ENCODE results near the gene TRIM8.
"Not testable (repeated sequence)": the region's sequence is repeated elsewhere in the genome, so short reads cannot be mapped to it uniquely, and the experiment has no call there.

TRIM8 gene

DNA sequence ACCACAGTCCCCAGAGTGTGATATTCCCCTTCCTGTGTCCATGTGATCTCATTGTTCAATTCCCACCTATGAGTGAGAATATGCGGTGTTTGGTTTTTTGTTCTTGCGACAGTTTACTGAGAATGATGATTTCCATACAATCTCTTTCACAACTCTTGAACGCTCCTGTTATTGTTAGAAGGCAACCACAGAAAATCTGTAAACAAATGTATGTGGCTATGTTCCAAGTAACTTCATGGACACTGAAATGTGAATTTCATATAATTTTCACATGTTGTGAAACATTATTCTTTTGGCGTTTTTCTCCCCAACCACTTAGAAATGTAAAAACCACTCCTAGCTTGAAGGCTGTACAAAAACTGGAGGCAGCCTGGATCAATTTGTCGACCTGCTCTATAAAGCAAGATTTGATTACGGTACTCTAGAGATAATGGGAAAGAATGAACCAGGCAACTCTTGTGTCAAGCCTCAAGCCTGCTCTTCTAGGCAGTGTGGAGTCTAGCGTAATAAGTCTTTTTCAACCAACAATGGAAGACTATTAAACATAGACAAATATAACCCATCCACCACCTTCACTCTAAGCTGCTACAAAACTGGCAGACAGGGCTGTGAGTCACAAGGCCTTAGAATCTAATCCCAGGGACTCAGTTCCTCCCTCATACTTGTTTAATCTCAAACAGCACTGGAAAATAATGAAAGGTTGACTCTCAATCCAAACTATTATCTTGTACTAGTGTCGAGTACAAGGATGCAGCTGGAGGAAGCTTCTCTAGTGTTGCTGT lies 47.2 kb downstream of the TRIM8 start:
- H3K4me3 ChIP-seq (ENCODE audit: low read length), result no peak overlapping the region

DNA sequence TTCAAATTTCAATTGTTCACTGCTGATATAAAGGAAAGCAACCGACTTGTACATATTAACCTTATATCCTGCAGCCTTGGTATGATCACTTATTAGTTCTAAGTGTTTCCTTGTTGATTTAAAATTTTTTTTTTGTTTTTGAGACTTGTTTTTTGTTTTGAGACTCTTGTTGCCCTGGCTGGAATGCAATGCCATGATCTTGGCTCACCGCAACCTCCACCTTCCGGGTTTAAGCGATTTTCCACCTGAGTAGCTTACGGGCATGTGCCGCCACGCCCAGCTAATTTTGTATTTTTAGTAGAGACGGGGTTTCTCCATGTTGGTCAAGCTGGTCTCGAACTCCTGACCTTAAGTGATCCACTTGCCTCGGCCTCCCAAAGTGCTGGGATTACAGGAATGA lies 51.1 kb downstream of the TRIM8 start:
- not testable (repeated sequence) for H3K4me3 ChIP-seq (ENCODE audit: low read length); H3K27me3 ChIP-seq (replicated peaks; ENCODE audit: control insufficient read depth, insufficient read depth, low read length); H3K4me1 ChIP-seq (ENCODE audit: control insufficient read depth, insufficient read depth, low read length); H3K9me3 ChIP-seq (ENCODE audit: control insufficient read depth, low read length); DNase-seq (ENCODE audit: low read depth); H3K9ac ChIP-seq (ENCODE audit: low read length)
- H3K36me3 ChIP-seq (ENCODE audit: control insufficient read depth, insufficient read depth, low read length, severe bottlenecking), result peaks cover 13% of the 10 kb centered on the region

More for the DNA sequence above, 47.2 kb downstream of the TRIM8 start:
- peaks cover under 1% of the 10 kb centered on the region for H3K36me3 ChIP-seq (ENCODE audit: control insufficient read depth, insufficient read depth, low read length, severe bottlenecking)
- no peak overlapping the region for H3K9ac ChIP-seq (ENCODE audit: low read length)
- no peaks in the 10 kb centered on the region for H3K9me3 ChIP-seq (ENCODE audit: control insufficient read depth, low read length)
- DNase-seq (ENCODE audit: low read depth), result peak; percentile 82
- no peaks in the 10 kb centered on the region for H3K27me3 ChIP-seq (replicated peaks; ENCODE audit: control insufficient read depth, insufficient read depth, low read length)
- peaks cover 8% of the 10 kb centered on the region for H3K4me1 ChIP-seq (ENCODE audit: control insufficient read depth, insufficient read depth, low read length)

DNA sequence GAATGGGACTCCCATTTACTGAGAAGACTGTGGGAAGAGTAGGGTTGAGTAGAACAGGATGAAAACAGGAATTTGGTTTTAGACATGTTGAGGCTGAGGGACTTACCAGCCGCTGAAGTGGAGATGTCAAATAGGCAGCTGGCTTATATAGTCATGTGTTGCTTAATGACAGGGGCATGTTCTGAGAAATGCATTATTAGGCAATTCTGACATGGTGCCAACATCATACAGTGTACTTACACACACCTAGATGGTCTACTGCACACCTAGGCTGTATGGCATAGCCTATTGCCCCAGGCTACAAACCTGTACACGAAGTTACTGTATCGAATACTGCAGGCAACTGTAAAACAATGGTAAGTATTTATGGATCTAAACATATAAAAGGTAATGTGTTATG lies 52.5 kb downstream of the TRIM8 start:
- no peak overlapping the region for H3K4me3 ChIP-seq (ENCODE audit: low read length)
- no peak for DNase-seq (ENCODE audit: low read depth)
- H3K27me3 ChIP-seq (replicated peaks; ENCODE audit: control insufficient read depth, insufficient read depth, low read length), result no peaks in the 10 kb centered on the region
- no peak overlapping the region for H3K9ac ChIP-seq (ENCODE audit: low read length)
- peaks cover 13% of the 10 kb centered on the region for H3K36me3 ChIP-seq (ENCODE audit: control insufficient read depth, insufficient read depth, low read length, severe bottlenecking)
- no peaks in the 10 kb centered on the region for H3K9me3 ChIP-seq (ENCODE audit: control insufficient read depth, low read length)
- peaks cover 4% of the 10 kb centered on the region for H3K4me1 ChIP-seq (ENCODE audit: control insufficient read depth, insufficient read depth, low read length)

DNA sequence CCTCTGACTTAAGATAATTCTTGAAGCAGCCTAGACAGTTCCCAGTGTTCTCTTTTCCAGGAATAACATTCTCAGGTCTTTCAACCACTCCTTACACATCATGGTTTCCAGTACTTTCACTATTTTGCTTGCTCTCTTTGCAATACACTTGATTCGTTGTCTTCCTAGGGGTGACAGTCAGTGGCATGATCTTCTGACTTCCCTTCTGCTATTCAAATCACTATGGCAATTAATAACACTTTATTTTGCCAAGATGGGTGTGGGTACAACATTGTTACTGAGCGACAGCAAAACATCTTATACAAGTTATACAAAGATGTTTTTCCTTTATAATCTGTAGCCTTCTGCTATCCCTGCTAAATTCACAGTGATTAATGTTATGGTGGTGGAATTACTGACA lies 54.6 kb downstream of the TRIM8 start:
- Histone ChIP-seq H3K9me3 (ENCODE audit: control insufficient read depth, low read length) (no peaks in the 10 kb centered on the region), H3K27me3 (replicated peaks; ENCODE audit: control insufficient read depth, insufficient read depth, low read length) (no peaks in the 10 kb centered on the region), H3K4me1 (ENCODE audit: control insufficient read depth, insufficient read depth, low read length) (no peaks in the 10 kb centered on the region), H3K4me3 (ENCODE audit: low read length) (no peak overlapping the region), H3K36me3 (ENCODE audit: control insufficient read depth, insufficient read depth, low read length, severe bottlenecking) (peaks cover 13% of the 10 kb centered on the region), H3K9ac (ENCODE audit: low read length) (no peak overlapping the region)
- no peak for DNase-seq (ENCODE audit: low read depth)

DNA sequence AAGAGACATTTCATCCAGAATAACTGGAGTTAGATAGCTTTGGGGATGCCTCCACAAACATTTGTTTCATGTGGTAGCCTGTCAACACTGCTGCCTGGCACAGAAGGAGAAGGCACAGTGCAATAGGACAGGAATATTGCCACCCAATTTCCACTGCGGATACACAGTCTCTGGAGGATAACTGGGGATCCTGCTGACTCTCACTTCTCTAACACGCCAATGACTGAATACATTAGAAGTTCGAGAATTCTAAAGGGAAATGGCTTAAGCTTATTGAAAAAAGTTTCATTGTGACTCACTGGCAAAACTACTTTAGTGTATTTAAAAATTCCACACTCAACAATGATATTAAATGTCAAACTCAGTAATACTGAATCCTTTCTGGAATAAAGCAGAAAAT lies 57.0 kb downstream of the TRIM8 start:
- Histone ChIP-seq H3K36me3 (ENCODE audit: control insufficient read depth, insufficient read depth, low read length, severe bottlenecking) (peaks cover 13% of the 10 kb centered on the region), H3K9me3 (ENCODE audit: control insufficient read depth, low read length) (no peaks in the 10 kb centered on the region), H3K27me3 (replicated peaks; ENCODE audit: control insufficient read depth, insufficient read depth, low read length) (no peaks in the 10 kb centered on the region), H3K4me3 (ENCODE audit: low read length) (no peak overlapping the region), H3K9ac (ENCODE audit: low read length) (no peak overlapping the region), H3K4me1 (ENCODE audit: control insufficient read depth, insufficient read depth, low read length) (no peaks in the 10 kb centered on the region)
- DNase-seq (ENCODE audit: low read depth), result peak; percentile 47

DNA sequence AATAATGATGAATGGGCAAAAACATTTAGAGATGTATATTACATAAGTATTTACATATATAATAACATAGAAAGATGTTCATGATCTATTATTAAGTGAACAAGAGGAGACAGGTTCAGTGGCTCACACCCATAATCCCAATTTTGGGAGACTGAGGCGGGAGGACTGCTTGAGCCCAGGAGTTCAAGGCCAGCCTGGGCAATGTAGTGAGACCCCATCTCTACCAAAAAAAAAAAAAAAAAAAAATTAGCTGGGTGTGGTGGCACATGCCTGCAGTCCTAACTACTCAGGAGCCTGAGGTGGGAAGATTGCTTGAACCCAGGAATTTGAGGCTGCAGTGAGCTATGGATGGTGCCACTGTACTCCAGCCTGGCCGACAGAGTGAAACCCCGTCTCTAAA lies 57.5 kb downstream of the TRIM8 start:
- DNase-seq (ENCODE audit: low read depth), result no peak
- H3K4me3 ChIP-seq (ENCODE audit: low read length), result no peak overlapping the region
- H3K9me3 ChIP-seq (ENCODE audit: control insufficient read depth, low read length), result no peaks in the 10 kb centered on the region
- no peaks in the 10 kb centered on the region for H3K4me1 ChIP-seq (ENCODE audit: control insufficient read depth, insufficient read depth, low read length)
- H3K27me3 ChIP-seq (replicated peaks; ENCODE audit: control insufficient read depth, insufficient read depth, low read length), result no peaks in the 10 kb centered on the region
- peaks cover 10% of the 10 kb centered on the region for H3K36me3 ChIP-seq (ENCODE audit: control insufficient read depth, insufficient read depth, low read length, severe bottlenecking)
- H3K9ac ChIP-seq (ENCODE audit: low read length), result no peak overlapping the region

DNA sequence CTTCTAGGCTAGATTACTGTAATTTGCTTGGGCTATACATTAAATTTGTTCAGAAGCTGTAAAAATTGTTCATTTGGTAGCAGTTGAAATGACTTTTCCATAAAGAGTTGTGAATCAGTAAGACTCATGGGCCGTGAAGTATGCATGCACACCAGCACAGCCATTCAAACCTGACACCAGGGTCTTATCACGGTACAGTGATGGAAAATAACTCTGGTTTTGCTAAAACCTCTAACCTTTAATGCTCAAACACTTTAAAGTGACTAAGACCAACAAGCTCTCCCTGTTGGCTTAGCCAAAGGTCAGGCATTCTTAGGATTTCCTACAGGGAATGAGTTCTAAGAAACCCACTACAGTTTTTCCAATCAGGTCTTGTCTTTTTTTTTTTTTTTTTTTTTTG lies 58.5 kb downstream of the TRIM8 start:
- H3K9me3 ChIP-seq (ENCODE audit: control insufficient read depth, low read length), result no peaks in the 10 kb centered on the region
- H3K4me1 ChIP-seq (ENCODE audit: control insufficient read depth, insufficient read depth, low read length), result no peaks in the 10 kb centered on the region
- peaks cover 5% of the 10 kb centered on the region for H3K36me3 ChIP-seq (ENCODE audit: control insufficient read depth, insufficient read depth, low read length, severe bottlenecking)
- DNase-seq (ENCODE audit: low read depth), result no peak
- no peak overlapping the region for H3K9ac ChIP-seq (ENCODE audit: low read length)
- no peak overlapping the region for H3K4me3 ChIP-seq (ENCODE audit: low read length)
- no peaks in the 10 kb centered on the region for H3K27me3 ChIP-seq (replicated peaks; ENCODE audit: control insufficient read depth, insufficient read depth, low read length)

- H3K9me3 ChIP-seq (ENCODE audit: control insufficient read depth, low read length), result no peaks in the 10 kb centered on the region
Observed at GRCh38 chr10:102704915-102705314, 60.6 kb downstream of the TRIM8 start.

GRCh38 chr10:102705531-102705930 lies 61.3 kb downstream of the TRIM8 start:
- Histone ChIP-seq H3K9me3 (ENCODE audit: control insufficient read depth, low read length) (no peaks in the 10 kb centered on the region), H3K4me1 (ENCODE audit: control insufficient read depth, insufficient read depth, low read length) (peaks cover 3% of the 10 kb centered on the region), H3K36me3 (ENCODE audit: control insufficient read depth, insufficient read depth, low read length, severe bottlenecking) (no peaks in the 10 kb centered on the region), H3K27me3 (replicated peaks; ENCODE audit: control insufficient read depth, insufficient read depth, low read length) (no peaks in the 10 kb centered on the region), H3K4me3 (ENCODE audit: low read length) (no peak overlapping the region), H3K9ac (ENCODE audit: low read length) (no peak overlapping the region)
- DNase-seq (ENCODE audit: low read depth), result no peak

More at GRCh38 chr10:102704915-102705314, 60.6 kb downstream of the TRIM8 start:
- H3K27me3 ChIP-seq (replicated peaks; ENCODE audit: control insufficient read depth, insufficient read depth, low read length), result no peaks in the 10 kb centered on the region
- no peak overlapping the region for H3K9ac ChIP-seq (ENCODE audit: low read length)
- no peak overlapping the region for H3K4me3 ChIP-seq (ENCODE audit: low read length)
- H3K4me1 ChIP-seq (ENCODE audit: control insufficient read depth, insufficient read depth, low read length), result no peaks in the 10 kb centered on the region
- peak; percentile 56 for DNase-seq (ENCODE audit: low read depth)
- no peaks in the 10 kb centered on the region for H3K36me3 ChIP-seq (ENCODE audit: control insufficient read depth, insufficient read depth, low read length, severe bottlenecking)

Measured in adipocyte (in vitro differentiated cells).